HAP-1 (cell line): ENCODE measurements around the gene TNRC6B.
A peak's percentile ranks its signal among the peaks of the same experiment; 100 is the strongest.
"Not testable (repeated sequence)": the region's sequence is repeated elsewhere in the genome, so short reads cannot be mapped to it uniquely, and the experiment has no call there.

Experiments
- DNase-seq, 2 experiments: peaks; one replicate each; pipeline ENCODE4 v3.0.0-alpha.2; 2016 to 2020; ENCODE audit warnings: low spot score in 2 of 2
- H3K27me3 ChIP-seq: fragments of 250-450 bp; sonication (Bioruptor Pico); 2 replicates; pipeline ENCODE4 v1.5.1; 2020; ENCODE audit warnings: low read depth, mild to moderate bottlenecking, moderate library complexity
- H3K36me3 ChIP-seq: fragments of 250-450 bp; sonication (Bioruptor Pico); replicated peaks from 2 replicates; pipeline ENCODE4 v1.5.1; 2020; ENCODE audit warnings: mild to moderate bottlenecking
- H3K4me1 ChIP-seq: fragments of 250-450 bp; sonication (Bioruptor Pico); 2 replicates; pipeline ENCODE4 v1.5.1; 2020; ENCODE audit warnings: mild to moderate bottlenecking
- H3K4me3 ChIP-seq: fragments of 250-450 bp; sonication (Bioruptor Pico); 2 replicates; pipeline ENCODE4 v1.5.1; 2020; ENCODE audit warnings: mild to moderate bottlenecking, moderate library complexity
- H3K9me3 ChIP-seq: fragments of 250-450 bp; sonication (Bioruptor Pico); 2 replicates; pipeline ENCODE4 v1.5.1; 2020; ENCODE audit warnings: mild to moderate bottlenecking, moderate library complexity
- in situ Hi-C: fragments of 300-500 bp; cut with MboI; formaldehyde crosslinking; loops from 3 replicates; pipeline ENCODE4 v1.14.3; 2020; ENCODE audit warnings: low sequenced_read_pairs, inconsistent platforms, mixed read lengths

The TNRC6B gene

DNA sequence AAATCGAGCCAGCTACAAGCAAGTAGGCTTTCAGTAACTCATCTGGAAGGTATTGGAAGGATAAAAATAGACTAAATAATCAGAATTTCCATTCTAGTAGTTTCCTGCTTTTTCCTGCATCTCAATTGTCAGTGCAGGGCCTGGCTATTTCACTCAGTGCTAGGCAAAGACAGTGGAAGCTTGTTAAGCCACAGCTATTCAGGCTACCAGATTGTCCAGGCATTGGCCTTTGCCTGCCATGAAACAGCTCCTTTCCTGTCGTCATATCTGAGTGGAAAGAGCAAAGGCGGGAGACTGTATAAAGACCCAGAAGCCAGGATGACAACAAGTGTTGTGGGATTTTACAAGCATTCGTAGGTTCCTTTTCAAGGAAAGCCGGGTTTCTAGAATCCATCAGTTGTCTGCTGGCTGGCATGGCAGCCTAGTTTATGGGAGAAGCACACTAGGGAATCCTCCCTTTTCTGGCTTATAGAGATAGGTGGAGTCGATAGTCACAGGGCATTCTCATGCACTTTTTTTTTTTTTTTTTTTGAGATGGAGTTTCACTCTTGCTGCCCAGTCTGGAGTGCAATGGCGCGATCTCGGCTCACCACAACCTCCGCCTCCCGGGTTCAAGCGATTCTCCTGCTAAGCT, 2.0 kb upstream of the TNRC6B start:
- H3K4me1 ChIP-seq = peaks cover 24% of the 10 kb centered on the region
- no peak overlapping the region for H3K4me3 ChIP-seq
- no peaks in the 10 kb centered on the region for H3K27me3 ChIP-seq
- no peaks in the 10 kb centered on the region for H3K9me3 ChIP-seq
- DNase-seq = no peak
- no peaks in the 10 kb centered on the region for H3K36me3 ChIP-seq
- in situ Hi-C loops = no loop called here

DNA sequence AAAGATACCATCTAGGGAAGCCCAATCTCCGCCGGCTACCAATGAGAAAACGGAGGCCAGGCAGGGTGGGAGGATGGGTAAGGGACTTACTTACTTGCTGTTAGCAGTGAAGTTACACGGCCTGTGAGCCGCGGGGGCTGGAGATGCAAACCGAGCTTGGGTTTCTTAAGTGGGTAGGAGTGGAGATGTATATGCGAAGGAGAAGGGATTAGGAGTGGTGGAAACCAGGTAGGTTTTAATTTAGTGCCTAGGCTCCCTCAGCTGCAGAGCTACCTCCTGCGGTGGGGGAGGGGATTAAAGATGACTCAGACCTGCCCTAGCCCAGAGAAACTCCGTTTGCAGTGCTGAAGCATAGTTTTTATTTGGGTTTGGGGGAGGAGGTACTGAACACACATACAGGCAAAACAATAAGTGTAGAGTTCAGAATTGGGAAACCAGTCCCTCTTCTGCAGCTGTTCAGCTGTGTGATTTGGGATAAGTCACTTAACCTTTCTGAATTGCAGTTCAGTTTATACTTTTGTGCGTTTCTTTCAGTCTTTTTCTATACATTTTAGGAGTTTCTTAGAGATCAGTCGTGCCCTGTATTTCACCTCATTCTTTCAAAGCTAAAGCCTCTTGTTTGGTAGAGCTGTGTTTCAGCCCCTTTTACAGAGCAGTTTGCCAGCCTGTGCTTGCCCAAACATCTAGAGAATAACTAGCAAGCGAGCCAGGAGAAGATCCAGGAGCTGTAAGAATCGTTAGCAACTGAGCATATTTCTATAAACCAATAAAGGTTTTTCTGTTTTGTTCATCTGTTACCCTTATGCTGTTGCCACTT, 596 bp upstream of the TNRC6B start:
- Histone ChIP-seq H3K9me3 (no peaks in the 10 kb centered on the region), H3K36me3 (no peaks in the 10 kb centered on the region), H3K4me1 (peaks cover 34% of the 10 kb centered on the region), H3K4me3 (peak overlapping the region; percentile 52), H3K27me3 (no peaks in the 10 kb centered on the region)
- peak; percentile 49 to 69 for DNase-seq
- in situ Hi-C loops = no loop called here

- peaks cover 44% of the 10 kb centered on the region for H3K4me1 ChIP-seq
- DNase-seq = peak; percentile 77 to 80
- H3K4me3 ChIP-seq = peak overlapping the region; percentile 52
These were observed 988 bp downstream of the TNRC6B start for GRCh38 chr22:40178417-40179409.

DNA sequence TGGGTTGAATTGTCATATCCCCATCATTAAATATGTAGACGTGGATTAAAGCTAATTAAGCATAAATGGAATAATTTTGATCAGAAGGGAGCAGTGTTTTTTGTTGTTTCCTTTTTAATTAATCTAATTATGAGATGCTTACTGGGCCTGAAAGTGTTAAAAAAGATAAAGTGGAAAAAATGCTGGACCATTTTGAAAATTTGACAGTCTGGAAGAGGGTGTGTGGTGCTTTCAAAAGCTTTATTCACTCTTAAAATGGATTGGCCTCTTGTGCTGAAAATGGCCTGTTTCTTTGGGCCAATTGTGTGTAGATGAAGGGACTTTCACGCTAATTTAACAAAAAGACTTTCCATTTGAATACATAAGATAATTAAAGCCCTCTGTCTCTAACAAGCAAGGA, 1.8 kb downstream of the TNRC6B start:
- peak in 1 of 2 experiments; percentile 64 for DNase-seq
- in situ Hi-C loops = no loop called here
- no peaks in the 10 kb centered on the region for H3K27me3 ChIP-seq
- no peaks in the 10 kb centered on the region for H3K36me3 ChIP-seq
- no peaks in the 10 kb centered on the region for H3K9me3 ChIP-seq
- peaks cover 47% of the 10 kb centered on the region for H3K4me1 ChIP-seq
- H3K4me3 ChIP-seq = peak overlapping the region; percentile 52

More at GRCh38 chr22:40178417-40179409, 988 bp downstream of the TNRC6B start:
- Histone ChIP-seq H3K9me3 (no peaks in the 10 kb centered on the region), H3K27me3 (no peaks in the 10 kb centered on the region), H3K36me3 (no peaks in the 10 kb centered on the region)
- in situ Hi-C loops = no loop called here

DNA sequence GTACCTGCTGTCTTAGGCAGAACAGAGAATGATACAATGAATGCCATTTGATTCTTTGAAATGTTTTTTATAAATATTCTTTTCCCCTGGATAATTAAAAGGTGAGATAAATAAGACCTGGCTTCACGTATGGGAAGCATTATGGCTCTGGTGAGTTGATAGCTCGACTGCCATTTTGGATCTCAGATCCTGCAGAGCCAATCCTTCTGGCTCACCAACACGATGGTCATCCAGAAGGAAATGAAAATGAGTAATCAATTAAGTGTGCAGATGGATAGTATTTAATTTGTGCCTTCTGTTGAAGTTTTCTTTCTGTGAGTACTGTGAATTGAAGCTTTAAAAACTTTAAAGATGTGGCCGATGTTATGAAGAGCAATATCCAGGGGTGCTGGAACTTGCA, 2.7 kb downstream of the TNRC6B start:
- Histone ChIP-seq H3K9me3 (no peaks in the 10 kb centered on the region), H3K4me3 (peak overlapping the region; percentile 52; the same call in 1 of the 2 replicates), H3K27me3 (no peaks in the 10 kb centered on the region), H3K4me1 (peaks cover 47% of the 10 kb centered on the region), H3K36me3 (no peaks in the 10 kb centered on the region)
- in situ Hi-C loops = loop anchor here (10.0 kb wide), 1 partner anchor 136 kb away; no protein-coding TSS in a partner anchor
- DNase-seq = no peak

DNA sequence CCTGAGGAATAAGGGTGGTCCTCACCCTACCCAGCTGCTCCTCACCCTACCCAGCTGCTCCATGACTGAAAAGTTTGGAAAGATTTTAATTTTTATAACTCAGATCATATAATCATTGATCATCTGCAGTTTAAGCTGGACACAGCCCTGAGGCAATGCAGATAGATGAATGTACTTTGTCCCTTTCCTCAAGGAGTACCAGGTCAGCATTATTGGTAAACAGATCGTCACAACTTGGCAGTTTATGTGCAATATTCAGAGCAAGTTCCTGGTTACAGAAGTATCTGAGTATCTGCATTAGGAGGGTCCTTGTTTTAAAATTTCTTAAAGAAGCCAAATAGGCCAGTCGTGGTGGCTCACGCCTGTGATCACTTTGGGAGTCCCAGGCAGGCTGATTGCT, 3.6 kb downstream of the TNRC6B start:
- H3K27me3 ChIP-seq = no peaks in the 10 kb centered on the region
- H3K4me1 ChIP-seq = peaks cover 47% of the 10 kb centered on the region
- H3K4me3 ChIP-seq = no peak overlapping the region
- in situ Hi-C loops = loop anchor here (10.0 kb wide), 1 partner anchor 137 kb away; no protein-coding TSS in a partner anchor
- no peaks in the 10 kb centered on the region for H3K9me3 ChIP-seq
- H3K36me3 ChIP-seq = no peaks in the 10 kb centered on the region
- no peak for DNase-seq

DNA sequence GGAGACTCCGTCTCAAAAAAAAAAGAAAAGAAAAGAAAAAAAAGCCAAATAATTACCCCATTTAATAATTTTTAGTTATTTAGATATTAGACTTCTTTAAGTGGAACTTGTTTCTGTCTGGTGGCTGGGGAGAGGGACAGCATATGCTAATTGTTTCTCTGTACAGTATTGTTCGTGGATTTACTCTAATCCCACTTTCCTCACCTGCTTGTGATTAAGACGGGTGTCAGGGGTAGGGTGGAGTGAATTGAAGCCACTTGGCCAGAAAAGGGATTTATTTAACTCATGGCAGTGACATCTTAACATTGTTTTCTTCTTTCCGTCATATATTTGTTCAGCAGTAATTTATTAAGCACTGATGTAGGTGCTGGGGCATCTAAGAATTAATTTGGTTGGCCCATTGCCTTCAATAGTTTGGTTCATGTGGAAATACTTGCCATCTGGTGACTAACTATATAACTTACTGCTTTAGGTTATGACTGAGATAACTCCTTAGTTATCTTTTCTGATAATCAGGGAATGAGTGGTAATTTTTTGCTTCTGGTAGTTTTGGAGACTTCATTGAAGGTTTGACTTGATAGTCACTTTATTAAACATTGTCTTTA, 4.6 kb downstream of the TNRC6B start:
- in situ Hi-C loops = loop anchor here (10.0 kb wide), 1 partner anchor 138 kb away; no protein-coding TSS in a partner anchor
- Histone ChIP-seq H3K4me1 (peaks cover 39% of the 10 kb centered on the region), H3K4me3 (no peak overlapping the region), H3K27me3 (no peaks in the 10 kb centered on the region), H3K36me3 (no peaks in the 10 kb centered on the region), H3K9me3 (no peaks in the 10 kb centered on the region)
- DNase-seq = peak; percentile 27 to 54

DNA sequence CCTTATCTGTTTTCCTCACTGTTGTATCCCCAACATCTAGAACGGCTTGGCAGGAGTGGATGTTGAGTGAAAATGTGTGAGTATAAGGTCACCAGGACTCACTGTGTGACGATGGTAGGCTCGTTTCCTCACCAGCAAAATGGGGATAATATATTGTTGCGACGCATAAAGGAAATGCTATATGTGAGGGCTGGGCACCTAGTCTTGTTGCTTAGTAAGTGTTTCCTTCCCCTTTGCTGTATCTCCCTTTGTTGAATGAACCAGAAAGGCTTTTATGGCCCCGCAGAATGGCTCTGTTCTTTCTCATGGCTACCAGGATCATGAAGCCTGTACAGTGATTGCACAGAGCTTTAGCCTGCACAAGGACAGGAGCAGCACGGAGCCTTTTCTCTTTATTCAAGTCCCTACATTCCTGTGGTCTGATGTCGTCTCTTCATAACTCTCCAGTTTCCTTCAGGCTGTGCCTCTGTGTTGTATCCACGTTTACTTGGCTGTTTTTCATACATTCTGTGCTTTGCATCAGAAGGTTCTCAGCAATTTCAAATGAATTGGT, 5.4 kb downstream of the TNRC6B start:
- DNase-seq = peak; percentile 81 to 96

DNA sequence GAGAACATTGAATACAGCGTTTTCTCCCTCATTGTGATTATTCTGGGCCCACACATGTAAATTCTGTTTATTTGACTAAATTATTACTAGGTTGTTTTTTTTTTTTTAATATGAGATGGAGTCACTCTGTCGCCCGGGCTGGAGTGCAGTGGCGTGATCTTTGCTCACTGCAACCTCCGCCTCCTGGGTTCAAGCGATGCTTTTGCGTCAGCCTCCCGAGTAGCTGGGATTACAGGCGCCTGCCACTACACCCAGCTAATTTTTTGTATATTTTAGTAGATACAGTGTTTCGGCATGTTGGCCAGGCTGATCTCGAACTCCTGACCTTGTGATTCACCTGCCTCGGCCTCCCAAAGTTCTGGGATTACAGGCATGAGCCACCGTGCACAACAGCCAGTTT, 5.9 kb downstream of the TNRC6B start:
- 0 out of 2 replicates have a peak overlapping the region, but pooled peaks have one; percentile 3 for H3K4me3 ChIP-seq
- peaks cover 37% of the 10 kb centered on the region for H3K4me1 ChIP-seq
- in situ Hi-C loops = loop anchor here (10.0 kb wide), 1 partner anchor 139 kb away; no protein-coding TSS in a partner anchor

More for the DNA sequence above, 5.4 kb downstream of the TNRC6B start:
- Histone ChIP-seq H3K9me3 (no peaks in the 10 kb centered on the region), H3K4me1 (peaks cover 37% of the 10 kb centered on the region), H3K27me3 (no peaks in the 10 kb centered on the region), H3K36me3 (no peaks in the 10 kb centered on the region), H3K4me3 (0 out of 2 replicates have a peak overlapping the region, but pooled peaks have one; percentile 3)
- in situ Hi-C loops = loop anchor here (10.0 kb wide), 1 partner anchor 138 kb away; no protein-coding TSS in a partner anchor

DNA sequence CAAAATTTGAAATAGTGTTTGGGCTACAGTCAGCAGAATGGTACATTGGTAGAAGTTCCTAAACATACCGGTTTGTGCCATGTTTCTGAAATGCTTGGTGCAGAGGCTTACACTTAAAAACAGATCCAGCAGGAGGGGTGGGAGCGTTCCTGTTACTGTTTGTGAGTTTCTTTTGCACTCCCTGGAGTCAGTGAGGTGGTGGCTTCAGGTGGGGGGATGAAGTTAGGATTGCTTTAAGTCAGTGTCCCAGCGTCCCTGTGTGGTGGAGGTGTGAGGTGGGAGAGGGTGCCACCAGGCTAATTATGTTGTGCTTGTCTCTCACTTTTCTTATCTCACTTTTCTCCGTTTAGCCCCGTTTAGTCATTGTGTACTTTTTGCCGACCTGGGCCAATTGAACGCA, 9.7 kb downstream of the TNRC6B start:
- no peak overlapping the region for H3K4me3 ChIP-seq
- H3K27me3 ChIP-seq = no peaks in the 10 kb centered on the region
- no peaks in the 10 kb centered on the region for H3K9me3 ChIP-seq
- 0 out of 2 replicates have a peak, but pooled peaks cover 3% of the 10 kb centered on the region for H3K36me3 ChIP-seq
- in situ Hi-C loops = loop anchor here (10.0 kb wide), 1 partner anchor 143 kb away; no protein-coding TSS in a partner anchor
- DNase-seq = no peak
- peaks cover 19% of the 10 kb centered on the region for H3K4me1 ChIP-seq

More for the DNA sequence above, 5.9 kb downstream of the TNRC6B start:
- not testable (repeated sequence) for H3K27me3 ChIP-seq, H3K36me3 ChIP-seq, H3K9me3 ChIP-seq
- peak in 1 of 2 experiments; percentile 22 for DNase-seq

- no peak overlapping the region for H3K4me3 ChIP-seq
- no peaks in the 10 kb centered on the region for H3K27me3 ChIP-seq
- in situ Hi-C loops = loop anchor here (10.0 kb wide), 2 partner anchors 145 to 655 kb away; partner anchors contain the start of gene RPS19BP1
- H3K4me1 ChIP-seq = peaks cover 21% of the 10 kb centered on the region
- H3K36me3 ChIP-seq = 0 out of 2 replicates have a peak, but pooled peaks cover 3% of the 10 kb centered on the region
- H3K9me3 ChIP-seq = no peaks in the 10 kb centered on the region
- no peak for DNase-seq
These were observed 12.3 kb downstream of the TNRC6B start for GRCh38 chr22:40189997-40190396.

DNA sequence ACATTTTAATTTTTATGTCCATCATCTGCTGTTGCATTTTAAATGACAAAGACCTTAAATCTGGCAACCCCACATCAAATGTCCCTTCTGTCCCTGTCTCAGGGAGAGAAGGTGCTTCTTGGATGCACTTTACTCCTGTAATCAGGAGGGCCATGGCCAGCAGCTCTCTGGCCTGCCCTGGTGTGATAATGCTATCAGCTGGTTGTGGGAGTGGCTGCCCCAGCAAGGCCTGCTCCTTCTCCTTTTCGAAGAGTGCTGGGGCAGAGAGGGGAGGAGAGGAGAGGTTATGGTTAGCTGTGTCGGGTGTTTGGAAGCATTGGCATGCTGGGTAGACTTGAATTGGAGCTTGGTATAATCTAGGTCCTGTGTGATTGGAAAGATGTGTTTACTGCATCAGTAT, 12.8 kb downstream of the TNRC6B start:
- Histone ChIP-seq H3K4me3 (no peak overlapping the region), H3K27me3 (no peaks in the 10 kb centered on the region), H3K9me3 (no peaks in the 10 kb centered on the region), H3K4me1 (peaks cover 21% of the 10 kb centered on the region), H3K36me3 (0 out of 2 replicates have a peak, but pooled peaks cover 3% of the 10 kb centered on the region)
- DNase-seq = no peak
- in situ Hi-C loops = loop anchor here (10.0 kb wide), 1 partner anchor 656 kb away; the partner anchor contains the start of gene RPS19BP1
